Activated B cell treated with CpG ODN at 0.5 μM for 24 hours (primary cell): ENCODE measurements around the gene VAMP7. TPM values are rescaled to one million over a fixed set of nuclear protein-coding genes. Genes with fewer than 3 reads are reported as not detected.
"Not testable (repeated sequence)": the region's sequence is repeated elsewhere in the genome, so short reads cannot be mapped to it uniquely, and the experiment has no call there.

Experiments
- ATAC-seq: fragments of 200-7000 bp; cut with Tn5 transposase; one replicate; pipeline ENCODE4 v1.10.0; 2021; ENCODE audit warnings: low read depth, mild to moderate bottlenecking, moderate library complexity
- CTCF ChIA-PET: fragments of 350-600 bp; sonication (Branson Sonifier 250); formaldehyde crosslinking; loops from one replicate; lab custom pipeline; 2021; ENCODE audit warnings: antibody characterized with exemption; lab: Charles Lee
- POLR2A ChIA-PET: fragments of 350-600 bp; sonication (Branson Sonifier 250); formaldehyde crosslinking; loops from one replicate; lab custom pipeline; 2021; ENCODE audit warnings: antibody characterized with exemption; lab: Charles Lee
- DNase-seq: peaks from one replicate; pipeline ENCODE4 v3.0.0; 2022
- H3K27ac Mint-ChIP-seq: one replicate; pipeline ENCODE4 v1.8.0; 2020; ENCODE audit warnings: mixed read lengths
- H3K27me3 Mint-ChIP-seq: one replicate; pipeline ENCODE4 v1.8.0; 2021; ENCODE audit warnings: mixed read lengths
- H3K36me3 Mint-ChIP-seq: one replicate; pipeline ENCODE4 v1.8.0; 2021; ENCODE audit warnings: low read depth, mixed read lengths
- H3K4me1 Mint-ChIP-seq: one replicate; pipeline ENCODE4 v1.8.0; 2021; ENCODE audit warnings: mixed read lengths
- H3K4me3 Mint-ChIP-seq: one replicate; pipeline ENCODE4 v1.8.0; 2020; ENCODE audit warnings: mild to moderate bottlenecking, mixed read lengths
- H3K9me3 Mint-ChIP-seq: one replicate; pipeline ENCODE4 v1.8.0; 2020; ENCODE audit warnings: mixed read lengths
- intact Hi-C: fragments of 100-400 bp; cut with micrococcal nuclease; formaldehyde crosslinking; loops from one replicate; pipeline ENCODE4 v1.15.1; 2024
- total RNA-seq: library from RNA; stranded (reverse); gene quantifications from 2 replicates; pipeline ENCODE4 v1.2.3, GENCODE V29; 2022
- TF ChIP-seq, protein P1 (sequence below): fragments of 200-600 bp; IDR thresholded peaks from one replicate; pipeline ENCODE4 v1.8.0; 2022; ENCODE audit warnings: antibody characterized with exemption, mild to moderate bottlenecking

The VAMP7 gene
- total RNA-seq, 1 donor from 2014 or later: 25.7 TPM

DNA sequence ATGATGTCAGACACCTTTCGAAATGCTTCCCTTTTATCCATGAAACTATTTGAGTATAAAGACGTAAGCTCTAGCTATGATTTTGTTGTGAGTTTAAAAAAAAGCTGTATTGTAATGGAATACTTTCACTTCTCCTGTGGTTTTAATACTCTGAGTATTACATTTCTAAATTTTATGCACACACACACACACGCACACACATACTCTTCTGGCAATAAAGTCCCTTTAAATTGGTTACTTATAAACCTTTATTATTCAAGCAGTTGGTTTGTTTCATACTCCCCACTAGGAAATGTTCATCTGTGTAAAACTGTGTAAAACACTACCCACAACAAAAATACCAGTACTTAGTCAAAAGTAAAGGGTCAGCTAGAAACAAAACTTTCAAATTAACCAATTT lies 18.2 kb downstream of the VAMP7 start:
- ChIA-PET CTCF (no interaction called here), POLR2A (no interaction called here)
- Mint-ChIP-seq H3K27me3 (no peaks in the 10 kb centered on the region), H3K4me1 (no peaks in the 10 kb centered on the region), H3K4me3 (no peak overlapping the region), H3K9me3 (peaks cover 3% of the 10 kb centered on the region), H3K36me3 (peaks cover 69% of the 10 kb centered on the region), H3K27ac (no peak overlapping the region)
- intact Hi-C loops: no loop called here
- DNase-seq: no peak
- no peak for ATAC-seq
- TF ChIP-seq, protein P1, sequence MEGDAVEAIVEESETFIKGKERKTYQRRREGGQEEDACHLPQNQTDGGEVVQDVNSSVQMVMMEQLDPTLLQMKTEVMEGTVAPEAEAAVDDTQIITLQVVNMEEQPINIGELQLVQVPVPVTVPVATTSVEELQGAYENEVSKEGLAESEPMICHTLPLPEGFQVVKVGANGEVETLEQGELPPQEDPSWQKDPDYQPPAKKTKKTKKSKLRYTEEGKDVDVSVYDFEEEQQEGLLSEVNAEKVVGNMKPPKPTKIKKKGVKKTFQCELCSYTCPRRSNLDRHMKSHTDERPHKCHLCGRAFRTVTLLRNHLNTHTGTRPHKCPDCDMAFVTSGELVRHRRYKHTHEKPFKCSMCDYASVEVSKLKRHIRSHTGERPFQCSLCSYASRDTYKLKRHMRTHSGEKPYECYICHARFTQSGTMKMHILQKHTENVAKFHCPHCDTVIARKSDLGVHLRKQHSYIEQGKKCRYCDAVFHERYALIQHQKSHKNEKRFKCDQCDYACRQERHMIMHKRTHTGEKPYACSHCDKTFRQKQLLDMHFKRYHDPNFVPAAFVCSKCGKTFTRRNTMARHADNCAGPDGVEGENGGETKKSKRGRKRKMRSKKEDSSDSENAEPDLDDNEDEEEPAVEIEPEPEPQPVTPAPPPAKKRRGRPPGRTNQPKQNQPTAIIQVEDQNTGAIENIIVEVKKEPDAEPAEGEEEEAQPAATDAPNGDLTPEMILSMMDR: no peak

DNA sequence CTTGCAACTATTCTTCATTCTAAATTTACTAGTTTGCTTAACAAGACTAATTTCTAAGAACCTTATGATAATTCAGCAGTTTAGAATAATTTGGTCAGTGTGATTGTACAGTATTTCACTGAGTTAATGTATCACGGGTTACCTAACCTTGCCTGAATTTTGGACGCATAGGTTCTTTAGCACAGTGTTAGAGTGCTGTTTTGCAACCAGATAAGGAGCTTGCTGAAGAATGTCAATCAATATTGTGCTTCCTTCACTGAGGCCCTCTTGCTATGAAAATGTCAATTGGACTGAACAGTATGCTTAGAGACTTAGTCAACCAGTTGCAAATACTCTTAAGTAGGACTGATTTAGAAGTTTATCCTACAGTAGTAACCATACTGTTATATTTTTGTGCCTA lies 19.6 kb downstream of the VAMP7 start:
- no peak for ATAC-seq
- Mint-ChIP-seq H3K4me3 (no peak overlapping the region), H3K27ac (no peak overlapping the region), H3K36me3 (peaks cover 60% of the 10 kb centered on the region), H3K4me1 (no peaks in the 10 kb centered on the region), H3K9me3 (peaks cover 3% of the 10 kb centered on the region), H3K27me3 (no peaks in the 10 kb centered on the region)
- intact Hi-C loops: no loop called here
- TF ChIP-seq, protein P1: no peak
- ChIA-PET POLR2A (no interaction called here), CTCF (no interaction called here)
- DNase-seq: no peak

DNA sequence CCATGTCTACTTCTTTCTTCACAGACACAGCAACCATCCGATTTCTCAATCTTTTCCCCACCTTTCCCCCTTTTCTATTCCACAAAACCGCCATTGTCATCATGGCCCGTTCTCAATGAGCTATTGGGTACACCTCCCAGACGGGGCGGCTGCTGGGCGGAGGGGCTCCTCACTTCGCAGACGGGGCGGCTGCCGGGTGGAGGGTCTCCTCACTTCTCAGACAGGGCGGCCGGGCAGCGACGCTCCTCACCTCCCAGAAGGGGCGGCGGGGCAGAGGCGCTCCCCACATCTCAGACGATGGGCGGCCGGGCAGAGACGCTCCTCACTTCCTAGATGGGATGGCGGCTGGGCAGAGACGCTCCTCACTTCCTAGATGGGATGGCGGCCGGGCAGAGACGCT lies 26.5 kb downstream of the VAMP7 start:
- intact Hi-C loops, DNase-seq, H3K4me1 Mint-ChIP-seq, POLR2A ChIA-PET, H3K4me3 Mint-ChIP-seq, H3K27me3 Mint-ChIP-seq, ATAC-seq, CTCF ChIA-PET, H3K9me3 Mint-ChIP-seq, H3K27ac Mint-ChIP-seq: not testable (repeated sequence)
- peaks cover 57% of the 10 kb centered on the region for H3K36me3 Mint-ChIP-seq

DNA sequence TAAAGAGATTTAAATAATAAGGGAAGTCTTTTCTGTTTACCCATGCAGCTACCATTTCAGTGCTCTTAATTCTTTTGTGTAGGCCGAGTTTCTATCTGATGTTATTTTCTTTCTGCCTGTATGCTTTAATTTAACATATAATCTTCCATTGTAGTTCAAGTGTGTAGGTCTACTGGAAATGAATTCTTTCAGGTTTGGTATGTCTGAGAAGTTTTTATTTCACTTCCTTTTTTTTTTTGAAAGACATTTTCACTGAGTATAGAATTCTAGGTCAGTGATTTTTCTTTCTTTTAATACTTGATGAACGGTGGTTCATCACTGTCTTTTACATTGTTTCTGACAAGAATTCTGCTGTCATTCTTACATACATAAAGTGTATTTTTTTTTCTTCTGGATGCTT lies 42.1 kb downstream of the VAMP7 start:
- Mint-ChIP-seq H3K9me3 (peaks cover 3% of the 10 kb centered on the region), H3K4me3 (no peak overlapping the region), H3K36me3 (peaks cover 74% of the 10 kb centered on the region), H3K27me3 (no peaks in the 10 kb centered on the region), H3K27ac (no peak overlapping the region), H3K4me1 (peaks cover 7% of the 10 kb centered on the region)
- CTCF ChIA-PET: no interaction called here
- POLR2A ChIA-PET: no interaction called here
- DNase-seq (no peak), ATAC-seq (no peak)
- TF ChIP-seq, protein P1: no peak
- intact Hi-C loops: no loop called here

DNA sequence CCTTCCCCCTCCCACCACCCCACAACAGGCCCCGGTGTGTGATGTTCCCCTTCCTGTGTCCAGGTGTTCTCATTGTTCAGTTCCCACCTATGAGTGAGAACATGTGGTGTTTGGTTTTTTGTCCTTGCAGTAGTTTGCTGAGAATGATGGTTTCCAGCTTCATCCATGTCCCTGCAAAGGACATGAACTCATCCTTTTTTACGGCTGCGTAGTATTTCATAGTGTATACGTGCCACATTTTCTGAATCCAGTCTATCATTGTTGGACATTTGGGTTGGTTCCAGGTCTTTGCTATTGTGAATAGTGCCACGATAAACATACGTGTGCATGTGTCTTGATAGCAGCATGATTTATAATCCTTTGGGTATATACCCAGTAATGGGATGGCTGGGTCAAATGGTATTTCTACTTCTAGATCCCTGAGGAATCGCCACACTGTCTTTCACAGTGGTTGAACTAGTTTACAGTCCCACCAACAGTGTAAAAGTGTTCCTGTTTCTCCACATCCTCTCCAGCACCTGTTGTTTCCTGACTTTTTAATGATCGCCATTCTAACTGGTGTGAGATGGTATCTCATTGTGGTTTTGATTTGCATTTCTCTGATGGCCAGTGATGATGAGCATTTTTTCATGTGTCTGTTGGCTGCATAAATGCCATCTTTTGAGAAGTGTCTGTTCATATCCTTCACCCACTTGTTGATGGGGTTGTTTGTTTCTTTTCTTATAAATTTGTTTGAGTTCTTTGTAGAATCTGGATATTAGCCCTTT lies 49.9 kb downstream of the VAMP7 start:
- POLR2A ChIA-PET, H3K27ac Mint-ChIP-seq, DNase-seq, CTCF ChIA-PET, intact Hi-C loops, ATAC-seq, H3K4me3 Mint-ChIP-seq, H3K4me1 Mint-ChIP-seq, H3K27me3 Mint-ChIP-seq: not testable (repeated sequence)
- H3K36me3 Mint-ChIP-seq: peaks cover 65% of the 10 kb centered on the region
- H3K9me3 Mint-ChIP-seq: peaks cover 13% of the 10 kb centered on the region

DNA sequence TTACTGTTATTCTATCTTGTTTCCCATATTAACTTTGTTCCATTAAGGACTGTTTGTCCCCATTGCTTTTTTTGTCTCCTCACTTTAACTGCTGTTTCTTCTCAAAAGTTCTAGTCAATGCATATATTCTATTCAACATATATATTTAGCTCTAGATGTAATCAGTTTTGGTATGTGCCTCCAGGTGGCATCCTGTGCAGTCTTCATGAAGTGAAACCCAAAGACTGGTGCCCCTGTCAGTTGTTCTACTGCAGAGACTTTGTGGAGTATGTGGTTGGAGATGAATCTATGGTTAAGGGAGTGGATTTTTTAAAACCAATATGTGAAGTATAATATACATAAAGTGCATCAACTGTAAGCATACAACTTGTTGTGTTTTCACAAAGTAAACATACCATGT lies 57.0 kb downstream of the VAMP7 start:
- ATAC-seq: no peak
- H3K36me3 Mint-ChIP-seq: peaks cover 49% of the 10 kb centered on the region
- no peaks in the 10 kb centered on the region for H3K27me3 Mint-ChIP-seq

More for the DNA sequence above, 57.0 kb downstream of the VAMP7 start:
- DNase-seq: no peak
- no peak overlapping the region for H3K27ac Mint-ChIP-seq
- TF ChIP-seq, protein P1: no peak
- no peak overlapping the region for H3K4me3 Mint-ChIP-seq
- CTCF ChIA-PET: no interaction called here
- POLR2A ChIA-PET: no interaction called here
- no peaks in the 10 kb centered on the region for H3K4me1 Mint-ChIP-seq
- H3K9me3 Mint-ChIP-seq: no peaks in the 10 kb centered on the region
- intact Hi-C loops: no loop called here
